ENCODE data around the gene RSPO3. TPM values are rescaled to one million over a fixed set of nuclear protein-coding genes. Genes with fewer than 3 reads are reported as not detected.

The RSPO3 gene
- total RNA-seq, 4 donors from 2014 or later = 0.15 to 1.5 (median 0.72) TPM

DNA sequence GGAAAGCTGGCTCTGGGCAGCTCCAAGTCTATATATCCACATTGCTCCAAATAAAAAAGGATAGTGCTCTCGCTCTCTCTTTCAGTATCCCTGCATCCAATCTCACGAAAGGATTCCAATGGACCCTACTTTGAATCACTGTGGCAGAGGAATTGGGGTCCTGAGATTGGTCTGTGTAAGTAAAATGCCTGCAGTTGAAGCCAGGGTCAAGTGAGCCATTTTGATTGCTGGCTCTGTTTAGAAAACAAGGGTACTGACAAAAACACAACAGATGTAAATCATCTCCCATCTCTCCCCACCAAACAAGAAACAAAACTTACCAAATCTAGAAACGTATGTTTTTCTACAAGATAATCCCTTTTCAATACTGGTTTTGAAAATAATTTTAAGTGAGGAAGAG lies 45.6 kb downstream of the RSPO3 start:
- TF ChIP-seq, protein P1, sequence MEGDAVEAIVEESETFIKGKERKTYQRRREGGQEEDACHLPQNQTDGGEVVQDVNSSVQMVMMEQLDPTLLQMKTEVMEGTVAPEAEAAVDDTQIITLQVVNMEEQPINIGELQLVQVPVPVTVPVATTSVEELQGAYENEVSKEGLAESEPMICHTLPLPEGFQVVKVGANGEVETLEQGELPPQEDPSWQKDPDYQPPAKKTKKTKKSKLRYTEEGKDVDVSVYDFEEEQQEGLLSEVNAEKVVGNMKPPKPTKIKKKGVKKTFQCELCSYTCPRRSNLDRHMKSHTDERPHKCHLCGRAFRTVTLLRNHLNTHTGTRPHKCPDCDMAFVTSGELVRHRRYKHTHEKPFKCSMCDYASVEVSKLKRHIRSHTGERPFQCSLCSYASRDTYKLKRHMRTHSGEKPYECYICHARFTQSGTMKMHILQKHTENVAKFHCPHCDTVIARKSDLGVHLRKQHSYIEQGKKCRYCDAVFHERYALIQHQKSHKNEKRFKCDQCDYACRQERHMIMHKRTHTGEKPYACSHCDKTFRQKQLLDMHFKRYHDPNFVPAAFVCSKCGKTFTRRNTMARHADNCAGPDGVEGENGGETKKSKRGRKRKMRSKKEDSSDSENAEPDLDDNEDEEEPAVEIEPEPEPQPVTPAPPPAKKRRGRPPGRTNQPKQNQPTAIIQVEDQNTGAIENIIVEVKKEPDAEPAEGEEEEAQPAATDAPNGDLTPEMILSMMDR (IDR thresholded peaks at IDR 0.05) = no peak
- DNase-seq (ENCODE audit: low spot score in 2 of 2) = no peak
- 83 to 84% methylated on average over 3 of the region's 3 CpGs for WGBS, 2 donors
- intact Hi-C loops (cut with DNase I; ENCODE audit: low total_unique reads) = no loop called here
- no peak overlapping the region for H3K4me3 ChIP-seq (ENCODE audit: low read depth, poor library complexity, severe bottlenecking)

DNA sequence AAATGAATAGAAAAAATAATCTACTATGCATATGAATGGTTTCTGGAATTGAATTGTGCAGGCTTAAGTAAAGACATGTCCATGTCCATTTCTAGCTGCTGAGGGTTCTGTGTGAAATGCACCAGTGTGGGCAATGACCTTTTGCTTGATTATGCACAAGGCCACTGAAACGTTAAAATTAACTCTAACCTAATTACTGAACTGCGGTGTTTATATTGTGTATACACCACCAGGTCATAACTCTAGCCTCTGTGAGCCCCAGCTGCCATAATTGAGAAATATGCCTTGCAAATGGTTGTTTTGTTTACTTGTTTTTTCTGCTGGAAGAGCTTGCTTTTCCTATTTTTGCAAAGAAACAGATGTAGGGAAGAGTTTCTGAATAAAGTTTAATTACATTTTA lies 46.1 kb downstream of the RSPO3 start:
- H3K4me3 ChIP-seq (ENCODE audit: low read depth, poor library complexity, severe bottlenecking) = no peak overlapping the region
- 44 to 51% methylated on average over 2 of the region's 2 CpGs for WGBS, 2 donors
- intact Hi-C loops (cut with DNase I; ENCODE audit: low total_unique reads) = no loop called here
- DNase-seq (ENCODE audit: low spot score in 2 of 2) = no peak
- TF ChIP-seq, protein P1 (IDR thresholded peaks at IDR 0.05) = no peak
- TF ChIP-seq POLR2A (IDR thresholded peaks at IDR 0.05) = no peak

DNA sequence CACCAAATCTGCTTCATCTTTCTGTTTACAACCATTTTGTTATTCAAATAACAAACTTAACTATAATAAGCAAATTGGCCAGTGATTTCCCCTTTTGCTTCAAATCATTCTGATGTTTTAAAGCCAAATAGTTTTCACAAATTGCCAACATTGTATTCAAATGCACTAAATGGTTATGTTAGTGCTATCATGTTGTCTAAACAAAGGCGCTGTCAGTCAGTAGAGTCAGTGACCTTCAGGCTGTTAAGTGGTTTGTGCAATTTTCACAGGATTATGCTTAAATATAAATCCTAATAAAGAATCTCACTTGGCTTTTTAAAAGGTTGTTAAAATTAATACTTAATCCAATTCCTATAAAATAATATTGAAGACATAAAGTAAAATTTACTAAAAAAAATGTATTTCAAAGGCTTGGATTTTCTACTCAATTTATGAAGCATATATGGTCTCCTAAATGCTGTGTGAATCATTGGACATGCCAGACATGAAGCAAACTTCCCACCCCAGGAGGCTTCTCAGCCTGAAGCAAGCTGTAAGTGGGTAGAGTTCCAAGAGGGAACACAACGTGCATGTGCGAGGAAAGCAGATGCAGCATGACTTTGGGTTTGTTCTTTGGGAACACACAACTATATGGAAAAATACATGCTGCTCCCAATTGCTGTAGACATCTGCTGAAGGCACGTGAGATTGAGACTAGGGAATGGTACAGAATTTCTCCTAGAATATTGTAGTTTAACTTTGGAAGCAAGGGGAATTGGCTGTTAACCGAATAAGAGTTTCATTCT lies 54.9 kb downstream of the RSPO3 start:
- TF ChIP-seq POLR2A (IDR thresholded peaks at IDR 0.05) = no peak
- TF ChIP-seq, protein P1 (IDR thresholded peaks at IDR 0.05) = no peak
- H3K4me3 ChIP-seq (ENCODE audit: low read depth, poor library complexity, severe bottlenecking) = no peak overlapping the region
- 78 to 83% methylated on average over 5 of the region's 5 CpGs for WGBS, 2 donors
- DNase-seq (ENCODE audit: low spot score in 2 of 2) = no peak
- intact Hi-C loops (cut with DNase I; ENCODE audit: low total_unique reads) = no loop called here

DNA sequence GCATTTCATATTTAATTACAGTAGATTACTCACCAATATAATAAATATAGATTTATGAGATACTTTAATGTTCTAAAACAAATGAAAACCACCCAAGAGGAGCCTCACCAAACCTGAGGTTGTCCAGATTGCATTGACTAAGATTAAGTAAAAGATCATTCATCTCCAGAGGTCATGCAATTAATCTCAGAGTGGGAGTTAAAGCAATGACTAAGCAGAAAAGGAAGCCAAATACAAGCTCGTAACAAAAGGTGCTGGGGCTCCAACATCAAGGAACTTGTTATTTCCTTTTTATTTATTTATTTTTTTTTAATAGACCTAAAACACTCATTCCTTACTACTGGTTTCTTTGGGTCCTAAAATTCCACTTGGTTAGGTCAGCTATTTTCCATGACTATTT lies 57.7 kb downstream of the RSPO3 start:
- TF ChIP-seq, protein P1 (IDR thresholded peaks at IDR 0.05) = no peak
- no peak for TF ChIP-seq POLR2A (IDR thresholded peaks at IDR 0.05)
- 41 to 42% methylated on average over 1 of the region's 1 CpG for WGBS, 2 donors
- no peak overlapping the region for H3K4me3 ChIP-seq (ENCODE audit: low read depth, poor library complexity, severe bottlenecking)
- intact Hi-C loops (cut with DNase I; ENCODE audit: low total_unique reads) = no loop called here
- DNase-seq (ENCODE audit: low spot score in 2 of 2) = no peak

DNA sequence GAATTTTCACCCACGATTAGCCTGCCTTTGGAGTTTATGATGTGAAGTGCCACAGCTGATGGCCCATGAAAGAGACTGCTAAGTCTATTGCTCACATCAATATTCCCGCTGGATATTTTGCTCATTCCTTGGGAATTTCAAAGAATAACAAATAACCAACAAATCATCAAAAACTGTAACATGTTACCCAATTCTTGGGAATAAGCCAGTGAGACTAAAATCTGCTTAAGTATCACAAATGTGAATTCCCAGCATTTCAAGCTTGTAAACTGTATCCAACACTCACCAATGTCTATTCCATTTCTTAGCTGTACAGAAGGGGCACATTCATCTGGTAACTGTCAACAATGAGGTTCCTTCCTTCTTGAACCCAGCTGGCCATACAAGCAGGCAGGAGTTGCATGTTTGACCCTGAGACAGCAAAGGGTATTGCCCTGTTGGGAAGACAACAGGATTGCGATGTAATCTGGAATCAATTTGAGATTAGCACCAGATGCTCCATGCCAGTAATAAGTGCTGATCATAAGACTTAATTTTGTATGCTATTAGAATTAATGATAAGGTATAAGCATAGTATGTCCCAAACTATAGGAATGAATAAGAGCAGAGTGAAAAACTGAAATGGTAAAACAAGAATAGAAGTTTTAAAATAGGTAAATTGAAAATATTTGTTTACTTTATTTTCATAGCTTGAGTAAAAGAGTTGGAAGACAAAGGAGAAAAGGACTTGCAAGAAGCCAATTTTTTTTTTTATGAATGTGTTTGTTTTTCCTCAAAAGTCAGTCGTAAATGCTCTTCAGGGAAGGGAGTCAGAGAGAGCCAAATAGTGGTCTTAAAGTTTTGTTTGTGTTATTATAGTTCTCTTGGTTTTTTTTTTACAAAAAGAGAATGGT lies 58.8 kb downstream of the RSPO3 start:
- intact Hi-C loops (cut with DNase I; ENCODE audit: low total_unique reads) = no loop called here
- 59 to 60% methylated on average over 4 of the region's 4 CpGs for WGBS, 2 donors
- no peak for DNase-seq (ENCODE audit: low spot score in 2 of 2)
- TF ChIP-seq POLR2A (IDR thresholded peaks at IDR 0.05) = no peak
- TF ChIP-seq, protein P1 (IDR thresholded peaks at IDR 0.05) = no peak
- no peak overlapping the region for H3K4me3 ChIP-seq (ENCODE audit: low read depth, poor library complexity, severe bottlenecking)

Measured in lower leg skin (tissue), 4 donors.